NCI-H446 treated with DMSO at 0.1 percent for 48 hours (cell line): ENCODE measurements around the gene ARL14EP.

Experiments
- DNase-seq: peaks from one replicate; lab custom pipeline; 2025; lab: John Stamatoyannopoulos, UW

Gene ARL14EP

DNA sequence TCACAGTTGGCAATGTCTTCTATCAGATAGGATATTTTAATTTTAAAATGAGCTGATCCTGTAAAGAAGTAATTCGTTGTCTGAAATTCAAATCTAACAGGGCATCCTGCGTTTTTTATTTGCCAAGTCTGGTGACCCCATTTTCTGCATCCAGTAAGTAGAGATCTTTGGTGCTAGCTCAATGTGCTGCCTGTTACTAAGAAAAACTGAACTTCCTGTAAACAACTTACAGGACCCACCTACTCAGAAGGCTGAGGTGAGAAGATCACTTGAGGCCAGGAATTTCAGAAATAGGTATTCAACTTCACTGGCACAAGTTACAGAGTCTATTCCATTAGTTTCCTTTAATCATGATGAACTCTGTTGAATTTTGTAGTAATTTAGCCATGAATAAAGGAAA, 4.0 kb downstream of the ARL14EP start:
- no peak for DNase-seq

DNA sequence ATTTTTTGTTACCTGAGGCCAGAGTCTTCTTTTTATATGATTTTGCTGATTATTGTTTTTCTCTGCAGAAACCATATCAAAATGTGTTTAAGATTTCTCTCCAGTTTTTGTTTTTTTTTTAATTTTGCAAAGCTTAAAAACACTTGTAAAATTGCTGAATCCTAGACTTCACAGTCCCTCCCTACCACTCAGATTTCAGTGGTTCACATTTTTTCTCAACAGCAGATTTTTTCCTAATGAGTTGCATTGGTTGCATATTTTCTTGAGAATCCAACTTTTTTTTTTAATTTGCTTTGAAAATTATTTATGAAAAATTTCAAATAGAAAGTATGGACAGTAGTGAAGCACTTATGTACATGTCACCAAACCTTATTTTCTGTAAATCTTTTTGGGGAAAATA, 5.8 kb downstream of the ARL14EP start:
- no peak for DNase-seq

DNA sequence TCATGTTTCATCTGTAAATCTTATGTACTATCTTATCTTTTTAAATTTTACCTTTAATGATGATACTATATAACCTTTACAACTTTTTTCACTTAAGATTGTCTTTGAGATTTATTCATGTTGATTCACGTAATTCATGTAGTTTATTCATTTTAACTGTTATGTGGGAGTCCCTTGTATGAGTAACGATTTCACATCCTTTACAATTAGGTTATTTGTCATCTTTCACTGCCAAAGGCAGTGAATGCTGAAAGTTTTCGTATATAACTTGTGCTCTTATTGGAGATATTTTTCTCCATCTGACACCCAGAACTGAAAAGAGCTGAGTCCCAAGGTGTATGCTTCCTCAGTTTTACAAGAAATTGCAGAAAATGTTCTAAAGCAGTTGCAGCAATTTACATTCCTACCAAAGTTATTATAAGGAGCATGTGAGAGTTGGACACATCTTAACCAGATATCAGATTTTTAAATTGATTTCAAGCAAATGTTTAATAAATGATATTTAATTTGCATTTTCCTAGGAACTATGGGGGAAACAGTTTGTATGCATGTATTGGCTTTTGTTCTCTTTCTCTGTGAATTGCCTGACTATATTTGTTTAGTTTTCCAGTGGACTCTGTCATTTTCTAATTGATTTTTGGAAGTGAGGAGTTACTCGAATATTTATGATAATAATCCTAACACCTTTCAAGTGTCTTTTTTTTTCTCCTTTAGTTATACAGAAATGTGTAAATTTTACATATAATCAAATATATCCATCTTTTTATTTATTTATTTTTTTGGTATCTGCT, 6.4 kb downstream of the ARL14EP start:
- no peak for DNase-seq

DNA sequence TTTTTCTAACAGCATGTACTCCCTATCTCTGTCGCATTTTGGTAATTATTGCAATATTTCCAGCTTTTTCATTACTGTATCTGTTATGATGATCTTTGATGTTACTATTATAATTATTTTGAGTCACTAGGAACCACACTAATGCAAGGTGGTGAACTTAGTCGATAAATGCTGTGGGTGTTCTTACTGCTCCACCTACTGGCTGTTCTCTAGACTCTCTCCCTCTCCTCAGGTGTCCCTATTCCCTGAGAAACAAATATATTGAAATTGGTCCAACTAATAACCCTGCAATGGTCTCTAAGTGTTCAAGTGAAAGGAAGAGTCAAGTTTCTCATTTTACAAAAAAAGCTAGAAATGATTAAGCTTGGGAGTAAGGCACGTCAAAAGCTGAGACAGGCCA, 10.5 kb downstream of the ARL14EP start:
- no peak for DNase-seq

DNA sequence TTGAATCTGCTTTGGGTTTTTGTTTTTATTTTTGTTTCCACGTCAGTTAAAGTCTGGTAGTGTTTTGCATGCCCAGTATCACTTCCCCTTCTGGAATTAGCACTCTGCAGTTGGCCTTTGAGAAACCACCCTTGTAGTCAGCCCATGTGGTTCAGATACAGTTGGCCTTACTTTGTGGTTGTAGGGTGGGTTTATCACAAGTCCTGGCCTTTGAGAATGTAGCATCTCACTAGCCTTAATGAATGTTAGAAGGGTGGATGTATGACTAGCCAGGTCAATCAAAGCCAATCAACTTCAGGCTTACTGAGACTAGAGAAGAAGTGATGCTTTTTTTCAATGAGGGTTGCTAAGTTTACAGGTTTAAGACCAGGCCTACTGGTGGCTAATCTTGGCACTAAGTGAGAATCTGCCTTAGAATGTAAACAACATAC, 19.8 kb downstream of the ARL14EP start:
- no peak for DNase-seq

DNA sequence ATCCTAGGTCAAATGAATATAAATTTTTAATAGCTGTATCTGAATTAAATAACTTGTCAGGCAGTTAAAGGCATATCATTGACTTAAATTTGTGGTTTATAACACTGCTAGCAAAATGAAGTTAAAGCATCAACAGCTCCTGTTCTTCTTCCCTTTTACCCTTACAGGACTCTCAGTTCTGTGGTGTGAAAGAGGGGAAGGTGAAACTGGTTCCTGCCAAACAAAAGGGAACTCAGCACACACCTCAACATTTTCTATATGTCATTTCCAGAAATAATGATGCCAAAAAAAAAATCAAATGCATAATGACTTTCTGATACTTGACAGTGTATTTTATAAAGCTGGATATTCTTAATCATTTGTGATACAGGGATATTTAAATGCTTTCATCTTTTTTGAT, 21.2 kb downstream of the ARL14EP start:
- no peak for DNase-seq

DNA sequence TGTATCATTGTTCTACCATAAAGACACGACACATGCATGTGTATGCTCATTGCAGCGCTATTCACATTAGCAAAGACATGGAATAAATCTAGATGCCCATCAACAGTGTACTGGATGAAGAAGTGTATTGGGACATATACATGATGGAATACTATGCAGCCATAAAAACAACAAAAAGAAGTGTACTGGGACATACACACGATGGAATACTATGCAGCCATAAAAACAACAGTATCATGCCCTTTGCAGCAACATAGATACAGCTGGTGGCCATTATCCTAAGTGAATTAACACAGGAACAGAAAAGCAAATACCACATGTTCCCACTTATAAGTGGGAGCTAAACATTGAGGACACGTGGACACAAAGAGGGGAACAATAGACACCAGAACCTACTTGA, 22.7 kb downstream of the ARL14EP start:
- DNase-seq: no peak

DNA sequence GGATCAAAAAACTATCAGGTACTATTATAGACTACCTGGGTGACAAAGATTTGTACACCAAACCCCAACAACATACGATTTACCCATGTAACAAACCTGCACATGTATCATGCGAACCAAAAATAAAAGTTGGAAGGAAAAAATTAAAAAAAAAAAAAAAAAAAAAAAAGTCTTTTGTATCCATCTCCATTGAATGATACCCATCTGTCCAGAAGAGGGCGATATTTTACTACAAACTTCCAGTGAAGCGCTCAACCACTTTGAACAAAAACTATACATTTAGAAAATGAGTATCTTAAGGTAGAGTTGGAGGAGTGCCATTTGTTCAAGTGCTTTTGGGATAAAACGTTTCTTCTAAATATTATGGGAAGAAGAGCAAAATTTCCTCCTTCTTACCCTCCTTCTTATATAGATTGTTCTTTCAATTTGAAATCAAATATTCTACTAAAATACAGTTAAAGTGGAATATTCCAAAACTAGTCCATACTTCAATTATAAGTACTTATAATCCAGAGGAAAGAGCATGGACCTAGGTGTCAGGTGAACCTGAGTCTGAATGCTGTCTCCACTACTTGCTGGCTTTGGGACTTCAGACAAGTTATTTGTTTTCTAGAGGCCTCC, 23.3 kb downstream of the ARL14EP start:
- peak; percentile 40 for DNase-seq

DNA sequence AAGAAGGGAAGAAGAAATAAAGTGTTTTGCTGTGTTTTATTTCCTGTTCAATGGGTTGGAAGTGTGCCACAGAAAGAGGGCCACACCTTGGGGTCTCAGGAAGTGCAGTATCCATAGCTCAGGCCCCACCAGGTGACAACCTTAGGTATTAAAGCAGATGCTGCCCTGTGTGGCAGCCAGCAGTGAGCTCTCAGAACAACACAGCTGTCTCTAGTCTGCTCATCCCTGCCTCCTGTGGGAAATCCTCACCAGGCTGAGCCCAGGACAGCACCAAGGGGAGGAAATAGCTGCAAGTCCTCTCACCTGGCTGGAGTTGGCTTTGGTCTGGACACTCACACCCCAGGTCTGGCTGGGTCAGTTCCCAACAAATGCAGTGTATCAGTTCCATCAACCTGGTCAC, 25.1 kb downstream of the ARL14EP start:
- no peak for DNase-seq

DNA sequence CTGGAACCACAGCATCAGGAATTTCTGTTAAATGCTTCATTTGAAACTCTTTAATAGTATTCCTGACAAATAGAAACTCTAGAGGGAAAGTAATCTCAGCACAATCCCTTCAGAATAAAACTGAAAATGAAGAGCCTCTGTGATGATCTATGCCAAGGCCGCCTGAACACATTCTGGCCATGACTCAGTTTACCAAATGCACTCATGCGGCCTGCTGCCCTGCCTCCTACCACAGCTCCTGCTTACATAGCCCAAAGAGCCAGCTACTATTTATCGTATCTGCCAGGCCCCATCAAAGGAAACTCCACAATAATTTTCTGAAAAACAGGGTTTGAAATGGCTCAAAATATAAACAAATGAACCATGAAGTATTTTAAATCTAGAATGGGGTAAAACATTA, 27.0 kb downstream of the ARL14EP start:
- DNase-seq: no peak

DNA sequence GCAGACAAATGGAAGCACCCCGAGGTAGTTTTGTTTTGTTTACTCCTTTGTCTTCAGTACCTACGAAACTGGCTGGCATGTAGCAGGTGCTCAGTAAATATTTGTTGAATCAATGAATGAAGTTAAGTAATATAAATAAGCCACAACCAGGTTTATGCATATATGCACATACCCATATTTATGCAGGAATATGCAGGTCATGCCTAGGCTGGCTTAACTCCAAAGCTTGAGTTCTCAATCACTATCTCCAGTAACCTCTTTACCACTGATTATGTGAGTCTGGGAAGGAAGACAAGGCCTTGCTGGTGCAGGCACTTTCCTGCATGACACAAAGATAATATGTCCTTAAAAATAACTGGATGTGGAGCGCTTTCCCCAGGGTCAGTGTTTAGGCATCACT, 27.5 kb downstream of the ARL14EP start:
- no peak for DNase-seq

DNA sequence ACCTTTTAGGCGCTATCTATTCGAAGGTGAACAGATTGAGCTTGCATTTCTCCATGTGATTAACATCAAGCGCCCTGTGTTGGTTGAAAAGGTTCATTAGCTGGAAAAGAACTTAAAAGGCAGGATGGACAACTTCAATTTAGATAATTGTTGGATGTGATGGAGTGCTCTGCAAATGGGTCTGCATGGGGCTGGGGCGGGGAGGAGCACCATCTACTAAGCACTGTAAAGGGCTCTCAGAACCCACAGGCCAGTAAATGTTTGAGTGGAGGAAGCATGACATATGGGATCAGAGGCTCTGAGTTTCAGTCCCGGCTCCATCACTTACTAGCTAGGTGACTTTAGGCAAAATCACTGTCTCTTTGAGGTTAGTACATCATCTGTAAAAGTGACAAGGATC, 28.2 kb downstream of the ARL14EP start:
- no peak for DNase-seq

DNA sequence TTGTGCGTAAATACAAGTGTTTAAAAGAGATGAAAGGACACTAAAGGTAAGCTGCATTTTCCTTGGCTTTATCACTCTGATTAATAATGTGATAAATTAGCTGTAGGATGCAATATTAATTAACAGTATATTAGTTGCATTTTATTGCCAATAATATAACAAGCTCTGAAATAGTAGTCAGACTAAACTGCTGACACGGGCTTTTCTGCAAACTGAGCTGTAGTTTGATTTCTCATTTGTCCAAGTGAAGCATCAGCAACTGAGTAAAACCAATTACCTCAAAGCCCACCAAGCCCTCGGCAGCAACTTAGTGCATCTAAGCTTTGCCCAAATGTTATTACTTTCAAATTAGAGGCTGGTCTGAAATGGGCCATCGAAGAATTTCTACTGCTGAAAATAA, 33.5 kb downstream of the ARL14EP start:
- no peak for DNase-seq

DNA sequence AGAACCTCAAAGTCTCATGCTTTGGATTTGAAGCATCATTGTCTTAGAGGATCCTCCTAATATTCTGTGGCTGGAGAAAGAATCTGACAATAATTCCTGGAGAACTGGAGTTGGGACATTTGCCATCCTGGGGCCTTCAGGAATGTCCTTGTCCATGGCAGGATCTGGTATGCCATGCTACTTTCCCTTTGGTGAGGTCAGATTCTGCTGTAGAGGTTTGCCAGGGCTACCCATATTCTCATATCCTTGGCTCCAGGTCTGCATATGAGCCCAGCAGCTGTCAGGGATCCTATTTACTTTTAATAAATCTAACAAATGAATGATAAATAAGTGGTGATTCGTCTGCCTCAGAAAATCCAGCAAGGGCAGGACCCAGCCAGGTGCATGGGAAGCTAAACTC, 35.0 kb downstream of the ARL14EP start:
- no peak for DNase-seq

DNA sequence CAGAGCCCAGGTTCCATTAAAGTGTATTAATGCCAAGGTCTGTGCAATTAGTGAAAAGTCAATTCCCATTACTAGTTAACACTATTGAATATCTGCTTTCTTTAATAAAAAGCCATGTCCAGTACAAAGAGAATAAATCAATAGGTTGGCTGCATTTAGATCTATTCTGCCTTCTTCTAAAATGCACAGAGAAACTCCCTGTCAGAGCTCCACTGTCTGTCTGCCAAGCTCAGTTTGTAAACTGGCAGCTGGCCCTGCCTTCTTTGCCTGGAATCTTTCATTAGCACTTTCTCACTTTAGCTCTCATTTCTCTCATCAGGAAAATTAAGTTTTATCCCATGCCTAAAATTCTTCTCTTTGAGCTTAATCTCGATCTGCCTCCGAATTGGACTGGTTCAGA, 35.6 kb downstream of the ARL14EP start:
- no peak for DNase-seq

DNA sequence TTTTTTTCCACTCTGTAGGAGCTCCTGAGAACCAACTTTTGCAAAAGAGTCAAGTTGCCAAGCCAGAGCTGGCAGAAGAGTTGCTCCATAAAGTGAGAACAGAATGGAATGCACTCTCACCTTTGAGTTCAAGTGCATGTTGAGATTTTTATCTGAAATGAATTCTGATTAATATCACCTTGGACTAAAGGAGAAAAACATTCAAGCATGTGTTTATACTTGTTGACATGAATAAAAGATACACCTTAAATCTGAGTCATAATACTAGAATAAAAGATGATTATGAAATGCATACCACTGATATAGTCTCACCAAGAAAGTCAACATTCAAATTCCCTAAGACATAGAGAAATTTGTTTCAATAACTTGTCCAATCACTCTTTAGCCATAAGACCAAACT, 37.8 kb downstream of the ARL14EP start:
- DNase-seq: no peak

DNA sequence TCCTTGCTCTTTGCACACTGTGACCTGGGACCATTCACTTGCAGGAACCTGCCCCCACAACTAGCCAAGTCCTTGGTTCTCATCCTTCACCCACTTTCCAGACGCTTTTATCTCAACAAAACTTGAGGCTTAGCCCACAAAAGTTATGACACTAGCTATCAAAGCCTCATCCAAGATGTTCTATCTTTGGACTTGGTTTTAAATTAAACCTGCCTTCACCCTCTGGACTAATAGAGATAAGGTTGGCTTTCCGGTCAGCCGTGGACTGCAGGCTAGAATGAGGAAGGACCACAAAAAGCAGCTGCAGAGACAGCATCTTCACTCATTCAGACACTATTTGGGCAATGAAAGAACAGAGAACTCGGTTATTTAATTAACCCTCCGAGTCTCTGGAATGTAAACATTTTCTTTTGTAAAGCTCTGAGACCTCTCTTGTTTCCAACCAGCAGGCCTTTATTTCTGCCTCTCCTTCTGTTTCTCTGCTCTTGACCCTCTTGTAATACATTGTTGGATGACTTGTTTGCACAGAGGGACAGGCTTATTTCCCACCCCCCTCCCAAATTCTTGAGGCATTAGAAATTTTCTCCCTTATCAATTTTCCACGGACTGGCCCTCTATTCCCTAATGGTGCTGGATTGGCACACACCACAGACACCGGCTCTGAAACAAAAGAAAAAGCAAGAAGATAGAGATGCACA, 41.4 kb downstream of the ARL14EP start:
- DNase-seq: no peak

DNA sequence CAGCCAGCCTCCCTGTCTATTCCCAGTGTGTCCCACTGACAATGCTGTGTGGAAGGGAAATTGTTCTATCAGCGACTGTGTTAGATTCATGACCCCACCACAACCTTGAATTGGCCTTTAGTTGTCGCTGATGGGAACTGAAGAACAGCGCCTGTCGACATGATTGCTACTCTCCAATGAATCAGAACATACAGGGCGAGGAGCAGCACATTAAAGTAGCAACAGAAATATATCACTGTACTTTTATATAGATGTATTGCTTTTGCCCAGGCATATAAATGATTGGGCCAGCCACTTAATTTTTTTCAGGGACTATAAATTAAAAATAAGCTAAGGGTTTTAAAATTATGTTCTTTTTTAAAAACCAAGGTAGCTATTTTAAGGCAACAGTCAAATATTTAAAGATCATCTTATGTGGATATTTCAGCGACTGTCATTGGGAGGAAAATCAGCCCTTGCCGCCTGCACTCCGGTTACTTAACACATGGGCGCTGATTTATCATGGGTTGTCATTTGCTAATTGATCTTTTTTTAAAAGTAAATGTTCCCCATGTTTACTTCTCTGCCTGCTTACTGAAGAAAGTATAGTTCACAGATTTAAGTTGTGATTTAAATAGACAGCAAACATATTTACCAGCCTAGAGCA, 42.1 kb downstream of the ARL14EP start:
- no peak for DNase-seq

DNA sequence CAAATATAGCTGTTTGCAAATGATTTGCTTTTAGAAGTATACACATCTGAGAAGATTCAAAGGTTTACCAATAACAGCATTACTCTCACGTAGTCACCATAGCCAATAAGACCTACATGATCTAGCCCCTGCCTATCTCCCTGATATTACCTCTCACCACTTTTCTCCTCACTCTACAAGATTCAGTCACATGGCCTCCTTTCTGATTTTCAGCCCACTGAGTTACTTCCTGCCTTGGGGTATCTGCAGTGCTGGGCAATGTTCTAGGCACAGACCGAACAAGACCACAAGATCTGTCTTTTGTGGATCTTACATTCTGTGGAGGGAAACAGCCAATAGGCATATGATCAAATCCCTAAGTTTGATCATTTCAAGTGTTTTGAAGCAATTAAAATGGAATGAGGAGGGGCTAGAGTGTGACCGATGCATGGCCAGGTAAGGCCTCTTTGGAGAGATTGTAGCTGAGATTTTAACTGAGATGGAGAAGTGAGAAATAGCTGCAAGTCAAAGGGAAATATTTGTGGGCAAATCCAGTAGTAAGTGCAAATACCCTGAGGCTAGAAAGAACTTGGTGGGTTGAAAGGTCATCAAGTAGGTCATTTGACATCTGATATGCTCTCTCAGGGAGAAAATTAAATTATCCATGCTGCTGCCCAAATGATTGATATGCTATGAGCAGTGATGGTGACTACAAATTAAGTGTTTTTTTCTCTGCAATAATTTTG, 43.1 kb downstream of the ARL14EP start:
- no peak for DNase-seq

DNA sequence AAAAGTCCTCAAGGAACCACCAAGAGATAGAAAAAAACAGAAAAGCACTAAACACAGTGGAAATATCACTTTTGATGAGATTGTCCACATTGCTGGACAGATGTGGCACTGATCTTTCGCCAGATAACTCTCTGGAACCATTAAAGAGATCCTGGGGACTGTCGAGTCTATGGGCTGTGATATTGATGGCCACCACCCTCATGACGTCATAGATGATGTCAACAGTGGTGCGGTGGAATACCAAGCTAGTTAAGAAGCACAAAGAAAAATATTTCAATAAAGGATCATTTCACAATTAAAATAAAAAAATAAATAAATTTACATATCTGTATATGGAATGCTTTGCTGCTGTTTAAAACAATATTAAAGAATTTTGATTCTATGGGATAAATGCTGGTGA, 45.5 kb downstream of the ARL14EP start:
- no peak for DNase-seq

DNA sequence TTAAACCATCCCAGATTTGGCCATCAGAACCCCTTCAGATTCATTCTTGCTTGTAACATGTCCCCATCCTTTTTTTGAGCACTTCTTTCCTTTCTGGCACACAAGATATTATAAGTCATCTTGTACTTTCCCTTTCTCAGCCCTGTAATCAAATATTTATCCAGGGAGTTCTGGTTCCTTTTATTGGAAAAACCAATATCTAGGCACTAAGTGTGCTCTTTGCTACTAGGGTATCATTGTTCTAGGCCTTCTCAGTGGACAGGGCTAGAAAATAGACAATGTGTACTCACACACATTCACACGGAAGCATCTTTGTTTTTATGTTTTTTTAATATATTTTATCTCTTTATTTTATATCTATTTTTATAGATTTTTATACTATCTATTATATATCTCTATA, 47.3 kb downstream of the ARL14EP start:
- DNase-seq: no peak

DNA sequence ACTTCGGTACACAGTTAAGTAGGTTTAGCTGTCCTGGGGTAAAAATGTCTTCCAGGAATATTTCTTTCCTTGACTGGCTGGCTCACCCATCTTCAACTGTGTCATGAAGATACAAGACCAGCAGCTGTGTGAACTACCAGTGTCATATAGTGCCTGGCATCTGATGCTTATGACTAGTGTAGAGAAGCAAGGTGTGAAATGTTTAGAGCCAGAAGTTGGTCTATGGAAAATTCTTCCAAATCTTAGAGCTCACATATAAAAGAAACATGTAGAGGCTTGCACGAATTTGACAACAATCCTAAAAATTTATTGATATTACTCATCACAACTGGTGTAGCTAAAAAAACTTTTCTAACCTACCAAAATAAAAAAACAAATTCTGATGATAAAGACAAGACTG, 54.4 kb downstream of the ARL14EP start:
- DNase-seq: no peak
